ENCODE measurements around the gene MUC5B.

The MUC5B gene

DNA sequence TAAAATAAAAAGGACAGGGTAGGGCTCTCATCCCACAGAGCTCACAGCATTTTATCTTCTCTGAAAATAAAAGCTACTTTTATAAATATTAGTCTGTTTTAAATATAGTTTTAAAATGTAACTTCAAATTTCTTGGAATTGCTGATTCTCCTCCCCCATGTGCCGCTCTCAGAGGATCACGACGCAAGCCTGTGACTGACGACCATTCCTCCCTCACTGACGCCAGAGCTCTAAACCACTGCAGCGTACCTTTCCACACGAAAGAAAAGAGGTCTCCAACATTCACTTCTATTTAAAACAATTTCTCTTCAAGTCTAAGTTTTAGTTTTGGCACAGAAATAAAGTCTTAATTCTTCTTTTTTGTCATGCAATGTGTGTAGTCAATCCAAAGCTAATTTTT is 77.3 kb downstream of the MUC5B start:
- TF ChIP-seq, protein P1, sequence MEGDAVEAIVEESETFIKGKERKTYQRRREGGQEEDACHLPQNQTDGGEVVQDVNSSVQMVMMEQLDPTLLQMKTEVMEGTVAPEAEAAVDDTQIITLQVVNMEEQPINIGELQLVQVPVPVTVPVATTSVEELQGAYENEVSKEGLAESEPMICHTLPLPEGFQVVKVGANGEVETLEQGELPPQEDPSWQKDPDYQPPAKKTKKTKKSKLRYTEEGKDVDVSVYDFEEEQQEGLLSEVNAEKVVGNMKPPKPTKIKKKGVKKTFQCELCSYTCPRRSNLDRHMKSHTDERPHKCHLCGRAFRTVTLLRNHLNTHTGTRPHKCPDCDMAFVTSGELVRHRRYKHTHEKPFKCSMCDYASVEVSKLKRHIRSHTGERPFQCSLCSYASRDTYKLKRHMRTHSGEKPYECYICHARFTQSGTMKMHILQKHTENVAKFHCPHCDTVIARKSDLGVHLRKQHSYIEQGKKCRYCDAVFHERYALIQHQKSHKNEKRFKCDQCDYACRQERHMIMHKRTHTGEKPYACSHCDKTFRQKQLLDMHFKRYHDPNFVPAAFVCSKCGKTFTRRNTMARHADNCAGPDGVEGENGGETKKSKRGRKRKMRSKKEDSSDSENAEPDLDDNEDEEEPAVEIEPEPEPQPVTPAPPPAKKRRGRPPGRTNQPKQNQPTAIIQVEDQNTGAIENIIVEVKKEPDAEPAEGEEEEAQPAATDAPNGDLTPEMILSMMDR (IDR thresholded peaks at IDR 0.05; ENCODE audit: insufficient read depth, low read length): no peak
- TF ChIP-seq, protein P2, sequence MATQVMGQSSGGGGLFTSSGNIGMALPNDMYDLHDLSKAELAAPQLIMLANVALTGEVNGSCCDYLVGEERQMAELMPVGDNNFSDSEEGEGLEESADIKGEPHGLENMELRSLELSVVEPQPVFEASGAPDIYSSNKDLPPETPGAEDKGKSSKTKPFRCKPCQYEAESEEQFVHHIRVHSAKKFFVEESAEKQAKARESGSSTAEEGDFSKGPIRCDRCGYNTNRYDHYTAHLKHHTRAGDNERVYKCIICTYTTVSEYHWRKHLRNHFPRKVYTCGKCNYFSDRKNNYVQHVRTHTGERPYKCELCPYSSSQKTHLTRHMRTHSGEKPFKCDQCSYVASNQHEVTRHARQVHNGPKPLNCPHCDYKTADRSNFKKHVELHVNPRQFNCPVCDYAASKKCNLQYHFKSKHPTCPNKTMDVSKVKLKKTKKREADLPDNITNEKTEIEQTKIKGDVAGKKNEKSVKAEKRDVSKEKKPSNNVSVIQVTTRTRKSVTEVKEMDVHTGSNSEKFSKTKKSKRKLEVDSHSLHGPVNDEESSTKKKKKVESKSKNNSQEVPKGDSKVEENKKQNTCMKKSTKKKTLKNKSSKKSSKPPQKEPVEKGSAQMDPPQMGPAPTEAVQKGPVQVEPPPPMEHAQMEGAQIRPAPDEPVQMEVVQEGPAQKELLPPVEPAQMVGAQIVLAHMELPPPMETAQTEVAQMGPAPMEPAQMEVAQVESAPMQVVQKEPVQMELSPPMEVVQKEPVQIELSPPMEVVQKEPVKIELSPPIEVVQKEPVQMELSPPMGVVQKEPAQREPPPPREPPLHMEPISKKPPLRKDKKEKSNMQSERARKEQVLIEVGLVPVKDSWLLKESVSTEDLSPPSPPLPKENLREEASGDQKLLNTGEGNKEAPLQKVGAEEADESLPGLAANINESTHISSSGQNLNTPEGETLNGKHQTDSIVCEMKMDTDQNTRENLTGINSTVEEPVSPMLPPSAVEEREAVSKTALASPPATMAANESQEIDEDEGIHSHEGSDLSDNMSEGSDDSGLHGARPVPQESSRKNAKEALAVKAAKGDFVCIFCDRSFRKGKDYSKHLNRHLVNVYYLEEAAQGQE (IDR thresholded peaks at IDR 0.05; ENCODE audit: insufficient replicate concordance, low read depth): no peak
- TF ChIP-seq SPI1 (IDR thresholded peaks at IDR 0.05; ENCODE audit: borderline replicate concordance, low read depth) (no peak), POLR2AphosphoS5 (IDR thresholded peaks at IDR 0.05; ENCODE audit: low read depth) (no peak), GABPA (IDR thresholded peaks at IDR 0.05; ENCODE audit: low read depth) (no peak)
- no peak for DNase-seq (ENCODE audit: low read depth in 1 of 2, low spot score in 1 of 2)
- Histone ChIP-seq H3K27ac (replicated peaks) (no peak overlapping the region), H3K4me3 (replicated peaks; ENCODE audit: insufficient read depth, low read length) (no peak overlapping the region), H3K27me3 (ENCODE audit: insufficient read depth, poor library complexity, severe bottlenecking) (no peaks in the 10 kb centered on the region)

DNA sequence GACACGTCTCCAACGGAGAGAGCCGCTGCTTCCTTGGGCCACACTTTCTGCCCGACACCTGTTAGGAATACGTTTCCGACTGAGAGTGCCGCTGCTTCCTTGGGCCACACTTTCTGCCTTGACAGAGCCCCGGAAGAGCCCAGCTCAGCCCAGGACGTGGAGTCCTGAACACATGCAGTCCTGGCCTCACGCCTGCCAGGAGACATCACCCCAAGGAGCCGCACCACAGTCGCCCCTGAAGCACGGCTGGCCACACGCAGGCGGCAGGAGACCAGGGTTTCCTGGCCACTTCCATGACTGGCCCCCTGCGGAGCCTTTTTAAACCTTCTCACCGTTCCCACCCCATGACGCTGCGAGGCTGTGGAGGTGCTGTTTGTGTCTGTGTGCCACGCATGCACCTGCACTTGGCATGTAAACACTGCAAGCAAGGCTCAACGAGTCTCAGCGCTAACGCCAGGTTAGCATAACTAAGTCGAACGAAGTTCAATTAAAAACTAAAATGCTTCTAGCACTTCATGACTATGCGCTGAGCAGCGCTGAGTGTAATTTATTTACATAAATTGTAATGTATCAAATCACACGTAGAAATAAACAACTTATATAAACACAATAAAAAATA is 77.8 kb downstream of the MUC5B start:
- Histone ChIP-seq H3K4me3 (replicated peaks; ENCODE audit: insufficient read depth, low read length) (no peak overlapping the region), H3K27me3 (ENCODE audit: insufficient read depth, poor library complexity, severe bottlenecking) (no peaks in the 10 kb centered on the region), H3K27ac (replicated peaks) (no peak overlapping the region)
- TF ChIP-seq GABPA (IDR thresholded peaks at IDR 0.05; ENCODE audit: low read depth): no peak
- TF ChIP-seq POLR2AphosphoS5 (IDR thresholded peaks at IDR 0.05; ENCODE audit: low read depth): no peak
- TF ChIP-seq SPI1 (IDR thresholded peaks at IDR 0.05; ENCODE audit: borderline replicate concordance, low read depth): no peak
- TF ChIP-seq, protein P1 (IDR thresholded peaks at IDR 0.05; ENCODE audit: insufficient read depth, low read length): no peak
- TF ChIP-seq, protein P2 (IDR thresholded peaks at IDR 0.05; ENCODE audit: insufficient replicate concordance, low read depth): no peak
- no peak for DNase-seq (ENCODE audit: low read depth in 1 of 2, low spot score in 1 of 2)

DNA sequence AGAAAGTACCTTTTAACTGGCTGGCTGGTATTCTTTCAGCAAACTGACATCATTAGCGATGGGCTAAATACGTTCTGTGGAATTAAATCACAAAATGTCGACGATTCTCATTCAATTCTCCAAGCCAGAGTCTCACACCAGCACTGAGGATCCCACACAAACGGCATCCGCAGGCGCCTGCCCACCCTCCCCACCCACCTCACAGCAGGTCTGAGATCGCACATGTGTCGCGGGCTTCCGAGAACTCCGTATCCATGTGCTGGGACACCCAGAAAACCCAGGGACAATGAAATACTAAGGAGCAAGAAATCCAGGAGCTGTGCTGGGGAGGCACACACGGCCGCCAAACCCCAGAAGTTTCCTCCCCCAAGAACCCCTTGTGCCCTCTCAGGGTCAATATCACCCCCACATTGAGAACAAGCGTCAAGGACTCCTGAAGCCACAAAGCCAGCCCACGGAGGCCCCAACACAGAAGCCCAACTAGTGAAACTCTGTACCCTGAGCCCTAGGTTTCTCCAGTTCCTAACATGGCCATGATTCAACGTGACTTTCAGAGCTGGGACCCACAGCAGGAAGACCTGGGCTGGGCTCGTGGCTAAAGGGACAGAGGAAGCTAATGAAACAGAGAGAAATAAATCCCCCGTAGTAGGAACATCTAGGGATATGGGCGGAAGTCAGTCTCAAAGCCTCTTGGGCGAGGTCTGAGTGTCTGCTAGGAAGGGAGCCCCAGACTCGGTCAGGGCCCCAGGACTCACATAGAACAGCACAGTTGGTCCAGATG is 78.5 kb downstream of the MUC5B start:
- Histone ChIP-seq H3K4me3 (replicated peaks; ENCODE audit: insufficient read depth, low read length) (no peak overlapping the region), H3K27ac (replicated peaks) (no peak overlapping the region), H3K27me3 (ENCODE audit: insufficient read depth, poor library complexity, severe bottlenecking) (no peaks in the 10 kb centered on the region)
- no peak for DNase-seq (ENCODE audit: low read depth in 1 of 2, low spot score in 1 of 2)
- no peak for TF ChIP-seq SPI1 (IDR thresholded peaks at IDR 0.05; ENCODE audit: borderline replicate concordance, low read depth)
- TF ChIP-seq GABPA (IDR thresholded peaks at IDR 0.05; ENCODE audit: low read depth): no peak
- no peak for TF ChIP-seq POLR2AphosphoS5 (IDR thresholded peaks at IDR 0.05; ENCODE audit: low read depth)
- TF ChIP-seq, protein P2 (IDR thresholded peaks at IDR 0.05; ENCODE audit: insufficient replicate concordance, low read depth): no peak
- TF ChIP-seq, protein P1 (IDR thresholded peaks at IDR 0.05; ENCODE audit: insufficient read depth, low read length): no peak
